HG02588 (cell line): ENCODE measurements around the gene CUX1.
A peak's percentile ranks its signal among the peaks of the same experiment; 100 is the strongest.
"Not testable (repeated sequence)": the region's sequence is repeated elsewhere in the genome, so short reads cannot be mapped to it uniquely, and the experiment has no call there.

Source experiments
- ATAC-seq: cut with Tn5 transposase; IDR thresholded peaks from one replicate; pipeline ENCODE4 v1.9.1; 2021; ENCODE audit warnings: mild to moderate bottlenecking, moderate library complexity; ENCODE audit not compliant: unreplicated experiment

CUX1 gene

DNA sequence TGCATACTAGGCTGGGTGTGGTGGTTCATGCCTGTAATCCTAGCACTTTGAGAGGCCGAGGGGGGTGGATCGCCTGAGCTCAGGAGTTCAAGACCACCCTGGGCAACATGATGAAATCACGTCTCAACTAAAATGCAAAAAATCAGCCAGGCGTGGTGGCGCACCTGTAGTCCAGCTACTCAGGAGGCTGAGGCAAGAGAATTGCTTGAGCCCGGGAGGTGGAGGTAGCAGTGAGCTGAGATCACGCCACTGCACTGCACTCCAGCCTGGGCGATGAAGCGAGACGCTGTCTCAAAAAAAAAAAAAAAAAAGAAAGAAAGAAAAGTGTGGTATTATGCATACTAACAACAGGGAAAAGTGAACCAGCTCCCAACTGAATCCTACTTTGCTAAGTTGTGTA is 19.3 kb upstream of the CUX1 start:
- not testable (repeated sequence) for ATAC-seq

DNA sequence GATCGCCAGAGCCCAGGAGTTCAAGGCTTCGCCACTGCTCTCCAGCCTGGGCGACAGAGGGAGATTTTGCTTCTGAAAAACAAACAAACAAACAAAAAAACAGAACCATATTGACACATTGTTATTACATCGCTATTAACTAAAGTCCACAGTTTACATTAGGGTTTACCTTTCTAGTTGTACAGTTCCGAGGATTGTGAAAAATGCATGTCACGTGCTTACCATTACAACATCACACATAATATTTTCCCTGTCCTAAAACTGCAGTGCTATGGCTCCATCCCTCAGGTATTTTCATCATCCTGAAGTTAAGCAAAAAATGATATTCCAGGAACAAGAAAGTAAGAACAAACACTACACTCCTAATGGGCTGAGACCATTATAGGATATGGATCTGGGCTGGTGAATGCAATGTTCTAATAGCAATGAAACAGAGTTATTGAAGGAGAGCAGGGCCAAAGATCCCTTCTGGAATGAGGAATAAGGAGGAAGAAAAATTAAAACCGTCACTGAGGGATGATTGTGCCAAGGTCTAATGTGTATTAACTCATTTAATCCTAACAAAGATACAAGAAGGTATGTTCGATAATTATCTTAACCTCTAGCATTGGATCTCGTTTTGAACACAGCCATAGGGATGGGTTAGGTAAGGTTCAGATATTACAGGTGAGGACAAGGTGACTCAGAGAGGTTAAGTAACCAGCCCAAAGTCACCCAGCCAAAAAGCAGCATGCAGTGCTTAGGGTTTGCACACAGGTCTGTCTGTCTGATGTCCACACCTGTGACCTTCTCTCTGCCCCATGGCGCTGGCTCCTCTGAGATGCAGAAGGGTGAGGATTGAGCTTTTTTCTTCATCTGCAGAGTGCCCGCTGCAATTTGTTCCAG is 14.0 kb upstream of the CUX1 start:
- no peak for ATAC-seq

DNA sequence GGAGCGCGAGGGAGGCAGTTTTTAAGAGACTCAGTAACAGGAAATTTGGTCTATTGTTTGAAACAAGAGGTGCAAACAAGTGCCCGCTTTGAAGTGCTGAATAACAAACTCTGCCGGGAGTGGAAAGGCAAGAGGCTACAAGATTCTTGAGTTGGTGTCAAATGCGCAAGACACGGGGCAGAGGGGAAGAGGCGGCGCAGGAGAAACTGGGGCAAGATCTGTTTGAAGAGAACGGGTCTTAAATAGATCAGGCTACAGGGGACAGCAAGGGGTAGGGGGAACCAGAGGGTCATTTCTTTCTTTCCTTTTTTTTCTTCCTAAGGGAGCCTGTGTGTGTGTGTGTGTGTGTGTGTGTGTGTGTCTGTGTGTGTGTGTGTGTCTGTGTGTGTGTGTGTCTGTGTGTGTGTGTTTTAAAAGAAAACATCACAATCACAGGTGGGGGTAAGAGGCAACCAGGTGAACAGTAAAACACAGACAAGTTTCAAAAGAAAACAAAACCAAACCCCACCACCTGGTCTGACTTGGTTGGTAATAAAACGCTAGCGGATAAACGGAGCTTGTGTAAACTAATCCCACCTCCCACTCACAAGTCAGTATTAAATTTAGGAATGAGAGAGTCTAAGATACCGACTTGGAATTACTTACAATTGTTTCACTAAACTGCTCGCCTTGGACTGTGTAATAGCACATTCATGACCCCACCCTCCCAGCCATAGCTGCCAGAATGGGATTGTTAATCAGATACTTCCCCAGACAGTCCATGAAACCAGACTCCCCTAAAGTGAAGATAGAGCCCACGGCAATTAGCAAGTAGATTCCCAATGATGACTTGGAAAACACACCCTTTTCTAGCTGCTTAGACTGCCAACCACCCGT is 13.1 kb upstream of the CUX1 start:
- ATAC-seq: no peak

- ATAC-seq: no peak
Observed at GRCh38 chr7:101804967-101805366, 12.5 kb upstream of the CUX1 start.

DNA sequence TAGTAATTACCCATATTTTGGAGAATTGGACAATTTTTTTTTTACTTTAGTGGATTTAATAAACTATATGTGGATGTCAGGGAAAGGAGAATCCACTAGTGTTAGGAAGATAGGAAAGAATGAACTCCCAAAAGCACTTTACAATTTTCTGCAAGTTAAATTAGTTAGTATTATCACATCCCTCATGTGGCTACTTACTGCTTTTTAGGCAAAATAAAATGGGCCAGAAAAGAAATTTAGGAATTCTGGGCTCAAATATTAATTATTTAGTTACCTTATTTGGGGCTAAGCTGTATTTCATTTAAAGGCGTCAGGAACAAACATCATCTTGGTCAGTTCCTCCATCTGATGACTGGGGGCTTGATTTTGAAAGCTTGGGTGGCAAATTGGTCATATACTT is 4.8 kb upstream of the CUX1 start:
- no peak for ATAC-seq

GRCh38 chr7:101813402-101814019 is 3.9 kb upstream of the CUX1 start:
- ATAC-seq: no peak

GRCh38 chr7:101814081-101814990 is 3.1 kb upstream of the CUX1 start:
- no peak for ATAC-seq

GRCh38 chr7:101814991-101815825 is 2.2 kb upstream of the CUX1 start:
- ATAC-seq: peak; percentile 33

DNA sequence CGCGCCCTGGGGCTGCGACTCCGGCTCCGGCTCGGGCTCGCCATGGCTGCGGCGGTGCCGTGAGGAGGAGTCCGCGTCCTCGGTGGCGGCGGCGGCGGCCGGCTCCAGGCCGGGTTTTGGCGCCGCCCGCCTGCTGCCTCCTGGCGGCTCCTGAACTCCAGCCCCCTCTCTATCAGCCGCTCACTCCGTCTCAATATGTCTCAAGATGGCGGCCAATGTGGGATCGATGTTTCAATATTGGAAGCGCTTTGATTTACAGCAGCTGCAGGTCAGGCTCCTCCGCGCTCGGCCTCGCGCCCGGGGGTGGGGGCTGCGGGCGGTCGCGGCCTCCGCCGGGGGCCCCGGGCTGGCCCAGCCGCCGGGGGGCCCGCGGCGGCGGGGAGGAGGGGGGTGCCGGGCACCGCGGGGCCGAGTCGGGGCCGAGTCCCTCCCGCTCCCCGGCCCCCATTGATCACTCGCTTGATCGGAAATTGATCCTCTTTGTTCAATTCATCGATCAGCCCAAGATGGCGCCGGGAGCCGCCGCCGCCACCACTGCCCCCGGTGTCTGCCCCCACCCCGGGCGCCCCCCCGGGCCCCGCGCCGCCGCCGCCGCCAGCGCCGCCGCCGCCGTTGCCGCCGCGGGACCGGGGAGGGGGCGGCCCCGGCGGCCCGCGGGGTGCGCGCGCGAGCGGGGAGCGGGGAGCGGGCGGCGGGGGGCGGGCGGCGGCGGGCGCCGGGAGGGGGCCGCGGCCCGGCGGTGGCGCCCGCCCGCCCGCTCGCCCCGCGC is 1.4 kb upstream of the CUX1 start:
- ATAC-seq: peak; percentile 72

DNA sequence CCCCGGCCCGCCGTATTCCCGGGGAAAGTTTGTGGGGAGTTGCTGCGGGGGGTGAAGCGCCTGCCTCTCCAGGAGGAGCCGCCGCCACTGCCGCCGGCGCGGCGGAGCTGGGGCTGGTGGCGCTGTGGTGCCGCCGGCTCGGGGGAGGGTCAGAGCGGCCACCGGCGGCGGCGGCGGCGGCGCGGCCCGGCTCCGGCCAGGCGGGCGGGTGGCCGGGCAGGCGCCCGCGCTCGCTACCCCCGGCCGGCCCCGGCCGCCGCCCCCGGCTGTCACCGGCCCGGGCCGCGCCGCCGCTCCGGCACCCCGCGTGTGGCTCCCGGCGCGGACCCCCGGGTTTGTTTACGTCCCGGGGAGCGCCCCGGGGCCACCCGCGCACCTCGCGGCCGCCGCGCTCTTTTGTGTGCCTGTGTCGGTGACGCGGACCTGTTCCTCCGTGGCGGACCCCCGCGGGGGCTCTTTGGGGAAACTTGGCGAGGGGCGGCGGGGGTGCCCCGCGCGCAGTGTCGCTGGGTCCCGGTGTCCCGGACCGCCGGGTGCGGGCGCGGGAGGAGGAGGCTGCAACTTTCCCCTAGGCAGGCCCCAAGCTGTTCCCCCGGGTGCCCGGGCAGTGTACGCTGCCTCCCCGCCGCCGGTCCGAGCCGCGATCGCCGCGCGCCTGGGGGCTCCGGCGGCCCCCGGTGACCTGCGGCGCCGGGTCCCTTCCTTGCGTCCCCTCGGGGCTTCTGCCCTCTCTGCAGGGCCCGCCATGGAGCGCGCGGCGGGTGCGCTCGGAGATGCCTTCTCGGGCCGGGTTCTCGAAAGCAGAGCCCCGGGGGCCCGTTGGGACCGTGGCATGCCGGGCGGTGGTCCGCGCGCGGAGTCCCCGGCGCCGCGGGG is 593 bp upstream of the CUX1 start:
- ATAC-seq: peak; percentile 14

- no peak for ATAC-seq
Observed at GRCh38 chr7:101818287-101819071, 1.1 kb downstream of the CUX1 start.

GRCh38 chr7:101819183-101819582 is 1.8 kb downstream of the CUX1 start:
- no peak for ATAC-seq

DNA sequence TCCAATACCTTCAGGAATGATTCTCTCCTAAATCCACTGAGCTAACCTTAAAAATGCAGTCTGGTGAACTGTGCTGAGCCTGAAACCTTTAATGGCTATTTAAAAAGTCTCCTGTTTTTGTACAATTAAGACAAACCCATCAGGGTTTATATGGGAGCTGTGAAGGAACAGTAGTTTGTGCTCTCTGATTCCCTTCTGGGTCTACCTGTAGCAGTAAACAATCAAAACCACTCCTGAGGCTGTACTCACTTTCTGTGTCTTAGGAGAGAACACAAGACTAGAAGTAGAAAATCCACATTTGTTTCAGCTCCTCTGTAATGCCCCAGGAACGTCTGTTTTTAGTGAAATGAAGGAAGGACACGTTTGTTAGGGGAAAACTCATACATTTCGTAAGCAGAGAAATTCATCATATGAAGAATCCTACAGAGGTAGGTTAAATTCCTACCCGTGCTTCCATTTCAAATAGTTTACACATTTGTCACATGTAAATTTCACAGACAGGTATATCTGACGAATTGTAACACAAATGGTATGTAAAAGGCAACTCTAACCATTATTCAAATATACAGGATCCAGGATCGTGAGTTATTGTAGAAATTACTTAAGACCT is 2.6 kb downstream of the CUX1 start:
- ATAC-seq: no peak

- no peak for ATAC-seq
Observed at GRCh38 chr7:101820703-101821102, 3.3 kb downstream of the CUX1 start.

GRCh38 chr7:101822632-101823031 is 5.2 kb downstream of the CUX1 start:
- not testable (repeated sequence) for ATAC-seq

DNA sequence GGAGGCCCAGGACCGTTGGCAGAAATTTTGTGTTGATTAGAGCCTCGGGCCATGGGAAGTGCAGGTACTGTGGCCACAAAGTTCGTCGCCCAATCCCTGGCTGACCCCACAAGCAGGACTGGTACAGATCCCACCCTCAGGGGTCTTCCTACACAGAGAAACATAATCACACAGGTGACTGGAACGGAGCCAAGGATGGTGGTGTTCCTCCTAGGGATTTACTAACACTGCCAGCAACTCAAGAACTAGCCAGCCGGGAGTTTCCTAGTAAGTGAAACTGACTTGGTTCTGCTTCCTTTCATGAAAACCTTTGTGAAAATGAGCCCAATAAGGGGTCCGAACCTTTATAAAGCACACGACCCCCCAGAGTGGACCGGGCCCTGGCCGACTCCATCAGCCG is 5.7 kb downstream of the CUX1 start:
- no peak for ATAC-seq

DNA sequence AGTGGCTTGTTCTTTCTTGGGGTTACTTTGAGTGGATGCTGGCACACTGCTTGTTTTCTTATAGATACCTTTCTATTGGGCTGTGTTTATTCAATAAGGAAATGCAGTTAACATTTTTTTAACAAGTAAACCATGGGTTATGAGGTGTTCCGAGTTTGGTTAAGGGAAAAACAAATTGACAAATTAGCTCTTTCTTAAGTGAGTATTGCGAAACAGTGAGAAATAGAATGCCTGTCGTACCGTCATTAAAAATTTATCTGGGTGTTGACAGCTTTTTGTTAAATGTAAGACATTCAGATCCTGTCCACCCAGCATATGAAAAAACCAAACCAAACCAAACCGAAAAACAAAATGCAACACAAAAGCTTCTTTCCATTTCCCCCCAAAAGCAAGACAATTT is 6.2 kb downstream of the CUX1 start:
- ATAC-seq: no peak
